ENCODE results near the gene ZCCHC14. TPM values are rescaled to one million over a fixed set of nuclear protein-coding genes. Genes with fewer than 3 reads are reported as not detected.

Gene ZCCHC14
- total RNA-seq, 4 donors from 2014 or later = 8.3 to 19.6 (median 14.7) TPM

DNA sequence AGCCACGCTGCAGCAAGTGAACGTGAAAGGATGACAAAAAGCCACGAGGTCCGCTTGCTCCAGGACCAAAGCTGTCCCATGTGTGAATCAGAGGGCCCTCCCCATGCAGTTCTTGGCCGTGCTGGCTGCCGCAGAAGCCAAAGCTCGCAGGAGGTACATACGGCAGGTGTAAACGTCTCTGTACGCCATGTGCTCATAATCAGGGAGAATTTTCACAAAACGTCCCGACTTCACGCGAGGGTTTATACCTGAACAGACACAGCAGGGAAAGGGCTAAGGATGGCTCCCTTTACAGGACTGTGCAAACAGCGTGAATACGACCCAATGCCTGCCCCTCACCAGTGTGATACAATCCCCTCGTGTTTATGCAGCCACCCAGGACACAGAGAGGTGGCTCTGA is 134.6 kb downstream of the ZCCHC14 start:
- Histone ChIP-seq H3K27ac (no peak overlapping the region), H3K9me3 (no peaks in the 10 kb centered on the region), H3K4me1 (peaks cover 0 to 7% (median 2%) of the 10 kb centered on the region in 3 donors), H3K27me3 (no peaks in the 10 kb centered on the region), H3K36me3 (peaks cover 14 to 94% (median 29%) of the 10 kb centered on the region in 3 donors), H3K4me3 (no peak overlapping the region)
- TF ChIP-seq, protein P1, sequence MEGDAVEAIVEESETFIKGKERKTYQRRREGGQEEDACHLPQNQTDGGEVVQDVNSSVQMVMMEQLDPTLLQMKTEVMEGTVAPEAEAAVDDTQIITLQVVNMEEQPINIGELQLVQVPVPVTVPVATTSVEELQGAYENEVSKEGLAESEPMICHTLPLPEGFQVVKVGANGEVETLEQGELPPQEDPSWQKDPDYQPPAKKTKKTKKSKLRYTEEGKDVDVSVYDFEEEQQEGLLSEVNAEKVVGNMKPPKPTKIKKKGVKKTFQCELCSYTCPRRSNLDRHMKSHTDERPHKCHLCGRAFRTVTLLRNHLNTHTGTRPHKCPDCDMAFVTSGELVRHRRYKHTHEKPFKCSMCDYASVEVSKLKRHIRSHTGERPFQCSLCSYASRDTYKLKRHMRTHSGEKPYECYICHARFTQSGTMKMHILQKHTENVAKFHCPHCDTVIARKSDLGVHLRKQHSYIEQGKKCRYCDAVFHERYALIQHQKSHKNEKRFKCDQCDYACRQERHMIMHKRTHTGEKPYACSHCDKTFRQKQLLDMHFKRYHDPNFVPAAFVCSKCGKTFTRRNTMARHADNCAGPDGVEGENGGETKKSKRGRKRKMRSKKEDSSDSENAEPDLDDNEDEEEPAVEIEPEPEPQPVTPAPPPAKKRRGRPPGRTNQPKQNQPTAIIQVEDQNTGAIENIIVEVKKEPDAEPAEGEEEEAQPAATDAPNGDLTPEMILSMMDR (IDR thresholded peaks at IDR 0.05) = no peak
- TF ChIP-seq POLR2A (IDR thresholded peaks at IDR 0.05) = no peak
- intact Hi-C loops (cut with DNase I) = no loop called here
- WGBS, 2 donors = 88 to 95% methylated on average over 8 to 11 of the region's 17 CpGs
- DNase-seq = no peak

DNA sequence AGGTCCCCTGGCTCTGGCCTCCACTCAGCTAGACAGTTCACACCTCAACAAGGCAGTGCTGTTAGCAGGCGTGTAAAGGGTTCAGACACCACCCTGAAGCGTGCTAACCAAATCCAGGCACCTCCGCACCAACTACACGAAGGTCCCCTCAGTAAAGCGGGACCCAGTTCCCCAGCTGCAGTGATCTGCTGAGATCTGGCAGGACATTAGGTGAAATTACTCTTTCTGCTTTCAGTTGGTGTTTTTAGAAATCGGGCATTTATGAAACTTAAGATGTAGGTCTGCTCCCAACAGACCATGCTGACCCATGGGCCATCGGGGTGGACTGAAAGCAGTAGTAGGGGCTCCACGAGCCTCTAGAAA is 136.4 kb downstream of the ZCCHC14 start:
- no peaks in the 10 kb centered on the region for H3K27me3 ChIP-seq
- H3K4me3 ChIP-seq = no peak overlapping the region
- H3K27ac ChIP-seq = no peak overlapping the region
- no peak for DNase-seq
- H3K4me1 ChIP-seq = peaks cover 0 to 5% (median 0%) of the 10 kb centered on the region in 3 donors
- no peaks in the 10 kb centered on the region for H3K9me3 ChIP-seq
- WGBS, 2 donors = 96 to 100% methylated on average over 5 of the region's 8 CpGs
- TF ChIP-seq, protein P1 (IDR thresholded peaks at IDR 0.05) = no peak
- TF ChIP-seq POLR2A (IDR thresholded peaks at IDR 0.05) = no peak
- intact Hi-C loops (cut with DNase I) = no loop called here
- peaks cover 14 to 89% (median 26%) of the 10 kb centered on the region in 3 donors for H3K36me3 ChIP-seq

Other genes with a start within 250 kb of the ZCCHC14 start
- gene C16orf95, start 175.6 kb downstream of the ZCCHC14 start, total RNA-seq = under 1 TPM; 0.38 to 0.95 (median 0.85) TPM
- gene FBXO31, start 109.2 kb downstream of the ZCCHC14 start, total RNA-seq = 10 to 100 TPM; 18.3 to 43.7 (median 21.2) TPM
- gene MAP1LC3B, start 100.7 kb downstream of the ZCCHC14 start, total RNA-seq = 10 to 100 TPM; 14.2 to 38.0 (median 24.4) TPM
- under 1 TPM in 3 of 4 donors, not detected in 1; 0.29 to 0.76 (median 0.45) TPM for gene JPH3, start 109.5 kb upstream of the ZCCHC14 start, total RNA-seq

Data from esophagus squamous epithelium (tissue), 5 donors.